ENCODE data around the gene DNAJC3. TPM values are rescaled to one million over a fixed set of nuclear protein-coding genes. Genes with fewer than 3 reads are reported as not detected.

Gene DNAJC3
- polyA plus RNA-seq, 1 donor (not counting 4 experiments of a cell fraction or from before 2014, with no cell fraction given) = 23.8 TPM

DNA sequence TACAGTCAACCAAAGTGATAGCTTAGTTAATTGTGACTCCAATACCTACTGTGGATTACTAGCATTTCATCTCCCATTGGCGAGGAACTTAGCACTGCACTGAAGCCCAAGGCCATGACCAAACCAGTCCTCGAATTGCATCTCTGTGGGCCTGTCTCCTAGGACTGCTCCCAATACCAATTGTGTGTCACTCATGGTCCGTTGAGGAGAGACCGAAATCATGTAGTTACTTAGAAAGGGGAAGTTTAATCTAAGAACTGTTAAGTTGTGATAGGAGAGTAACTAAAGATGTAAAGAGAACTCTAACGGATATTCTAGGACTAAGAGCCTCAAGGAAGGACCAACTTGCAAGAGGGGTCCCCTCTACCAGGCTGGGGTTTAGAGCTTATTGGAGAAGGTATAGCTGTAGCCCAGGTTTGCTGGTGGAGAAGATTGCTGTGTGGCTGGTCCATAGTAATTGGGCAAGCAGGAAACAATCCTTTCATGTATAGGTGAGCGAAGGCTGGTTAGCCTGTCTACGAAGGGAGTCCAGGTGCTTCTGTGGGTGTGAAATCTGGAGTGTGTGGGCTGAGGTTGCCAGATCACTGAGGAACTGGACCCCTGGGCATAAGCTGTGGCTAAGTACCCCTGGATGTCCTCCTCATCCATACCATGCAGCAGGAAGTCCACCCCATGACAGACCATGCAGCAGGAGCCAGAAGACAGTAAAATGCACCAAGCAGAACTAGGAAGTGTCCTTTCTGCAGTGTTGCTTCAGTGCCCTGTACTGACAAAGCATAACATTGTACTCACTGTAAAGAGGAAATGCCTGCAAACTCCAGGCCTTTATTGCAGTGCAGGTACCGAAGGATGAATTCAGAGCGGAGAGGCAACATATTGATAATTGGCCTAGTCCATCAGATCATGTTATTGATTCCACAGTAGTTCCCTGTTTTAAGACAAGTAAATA, 30.8 kb downstream of the DNAJC3 start:
- Histone ChIP-seq H3K4me1 (ENCODE audit: control insufficient read depth, extremely low read depth, insufficient read depth, low read length) (peaks cover 2% of the 10 kb centered on the region), H3K79me2 (ENCODE audit: control insufficient read depth, insufficient read depth, low read length) (peaks cover 57% of the 10 kb centered on the region), H2AFZ (ENCODE audit: control insufficient read depth, low read length) (no peak overlapping the region), H3K9ac (ENCODE audit: control insufficient read depth, extremely low read depth, insufficient read depth, low read length) (no peak overlapping the region), H3K36me3 (ENCODE audit: control insufficient read depth in 2 of 2, extremely low read depth in 1 of 2, insufficient read depth in 2 of 2, low read length in 2 of 2) (peaks cover 0 to 11% of the 10 kb centered on the region in 2 experiments), H3K4me3 (ENCODE audit: control insufficient read depth in 2 of 3, extremely low read depth in 1 of 3, insufficient read depth in 2 of 3, low read depth in 1 of 3, low read length in 3 of 3) (no peak overlapping the region), H4K20me1 (ENCODE audit: control insufficient read depth, extremely low read depth, insufficient read depth, low read length) (peaks cover 10% of the 10 kb centered on the region), H3K27me3 (ENCODE audit: control insufficient read depth, extremely low read depth, insufficient read depth, low read length) (no peaks in the 10 kb centered on the region), H3K9me3 (ENCODE audit: control insufficient read depth, low read depth, low read length) (no peaks in the 10 kb centered on the region), H3K4me2 (ENCODE audit: control insufficient read depth, extremely low read depth, insufficient read depth, low read depth, low read length) (no peak overlapping the region), H3K27ac (ENCODE audit: control insufficient read depth, insufficient read depth, low read length) (no peak overlapping the region), H3K9me1 (ENCODE audit: control insufficient read depth, extremely low read depth, insufficient read depth, low read length) (peaks cover 3% of the 10 kb centered on the region)
- FAIRE-seq = no peak
- no peak for TF ChIP-seq EZH2 (IDR thresholded peaks at IDR 0.05; ENCODE audit: low read length)
- no peak for DNase-seq (ENCODE audit: low read depth, low spot score)
- dilution Hi-C loops (cut with MboI; ENCODE audit: extremely low pct_ligation_motif_present, low sequenced_read_pairs) = no loop called here

DNA sequence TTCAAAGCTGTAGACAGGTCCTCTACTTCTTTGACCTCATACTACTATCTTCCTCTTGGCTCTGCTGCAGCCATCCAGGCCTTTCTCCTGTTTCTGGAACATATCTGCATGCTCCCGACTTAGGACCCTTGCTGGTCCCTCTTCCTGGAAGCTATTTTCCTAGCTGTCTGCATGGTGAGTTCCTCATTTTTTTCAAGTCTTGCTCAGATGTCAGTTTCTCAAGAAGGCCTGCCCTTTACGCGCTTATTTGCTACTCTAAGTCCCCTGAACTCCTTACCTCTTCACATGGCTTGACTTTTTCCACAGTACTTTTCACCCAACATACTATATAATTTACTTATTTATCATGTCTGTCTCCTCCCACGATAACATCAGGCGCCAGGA, 31.4 kb downstream of the DNAJC3 start:
- Histone ChIP-seq H3K9ac (ENCODE audit: control insufficient read depth, extremely low read depth, insufficient read depth, low read length) (no peak overlapping the region), H3K9me3 (ENCODE audit: control insufficient read depth, low read depth, low read length) (no peaks in the 10 kb centered on the region), H3K4me3 (ENCODE audit: control insufficient read depth in 2 of 3, extremely low read depth in 1 of 3, insufficient read depth in 2 of 3, low read depth in 1 of 3, low read length in 3 of 3) (no peak overlapping the region), H3K4me1 (ENCODE audit: control insufficient read depth, extremely low read depth, insufficient read depth, low read length) (peaks cover 2% of the 10 kb centered on the region), H3K9me1 (ENCODE audit: control insufficient read depth, extremely low read depth, insufficient read depth, low read length) (peaks cover 3% of the 10 kb centered on the region), H4K20me1 (ENCODE audit: control insufficient read depth, extremely low read depth, insufficient read depth, low read length) (peaks cover 10% of the 10 kb centered on the region), H3K27ac (ENCODE audit: control insufficient read depth, insufficient read depth, low read length) (no peak overlapping the region), H3K27me3 (ENCODE audit: control insufficient read depth, extremely low read depth, insufficient read depth, low read length) (no peaks in the 10 kb centered on the region), H3K79me2 (ENCODE audit: control insufficient read depth, insufficient read depth, low read length) (peaks cover 51% of the 10 kb centered on the region), H3K4me2 (ENCODE audit: control insufficient read depth, extremely low read depth, insufficient read depth, low read depth, low read length) (no peak overlapping the region), H2AFZ (ENCODE audit: control insufficient read depth, low read length) (no peak overlapping the region), H3K36me3 (ENCODE audit: control insufficient read depth in 2 of 2, extremely low read depth in 1 of 2, insufficient read depth in 2 of 2, low read length in 2 of 2) (peaks cover 0 to 11% of the 10 kb centered on the region in 2 experiments)
- dilution Hi-C loops (cut with MboI; ENCODE audit: extremely low pct_ligation_motif_present, low sequenced_read_pairs) = no loop called here
- DNase-seq (ENCODE audit: low read depth, low spot score) (no peak), FAIRE-seq (no peak)
- no peak for TF ChIP-seq EZH2 (IDR thresholded peaks at IDR 0.05; ENCODE audit: low read length)
- TF ChIP-seq CTCF (optimal IDR thresholded peaks at IDR 0.05 in 1 of 3, IDR thresholded peaks at IDR 0.05 in 1 of 3, conservative IDR thresholded peaks at IDR 0.05 in 1 of 3; ENCODE audit: extremely low read depth in 1 of 3, insufficient read depth in 2 of 3, low read length in 3 of 3) = no peak
